ENCODE results near the gene SMARCD2.

DNA sequence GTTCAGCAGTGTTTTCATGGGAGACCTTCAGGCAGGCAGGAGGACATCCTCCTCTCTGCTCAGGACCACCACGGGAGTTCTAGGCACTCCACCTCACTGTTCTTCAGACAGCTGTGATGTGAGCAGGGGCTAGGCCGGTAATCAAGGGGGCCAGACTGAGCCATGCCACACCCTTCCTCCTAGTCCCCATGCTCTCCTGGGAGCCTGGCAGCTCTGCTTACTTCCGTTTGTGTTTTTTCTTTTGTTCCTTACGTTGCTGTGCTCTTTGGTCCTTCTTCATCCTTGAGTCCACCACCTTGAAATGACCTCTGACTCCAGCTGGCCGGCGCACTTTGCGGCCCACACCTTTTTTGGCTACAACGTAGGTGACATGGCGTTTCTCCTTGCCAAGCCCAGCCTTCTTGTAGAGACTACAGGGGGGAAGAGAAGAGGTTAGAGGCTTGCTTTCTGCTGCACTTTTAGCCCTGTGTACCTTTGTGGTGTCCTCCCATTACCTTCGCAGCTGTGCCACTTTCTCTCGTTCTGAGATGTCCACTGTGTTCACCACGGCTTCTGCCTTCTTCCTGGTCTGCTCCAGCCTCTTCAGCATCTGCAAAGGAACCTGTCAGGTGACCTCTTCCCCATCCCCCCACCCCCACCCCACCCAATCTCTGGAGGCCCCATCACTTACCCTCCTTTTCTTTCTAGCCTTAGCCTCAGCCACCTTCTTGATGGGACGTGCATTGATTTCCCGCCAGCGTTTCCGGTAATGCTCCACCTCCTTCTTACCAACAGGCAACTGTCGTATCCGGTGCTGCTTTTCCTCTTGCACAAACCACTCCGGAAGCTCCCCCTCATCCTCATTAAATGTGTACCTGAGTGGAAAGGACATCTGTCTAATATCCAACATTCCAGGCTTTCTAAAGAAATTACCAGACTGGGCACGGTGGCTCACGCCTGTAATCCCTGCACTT is 22.6 kb downstream of the SMARCD2 start:
- TF ChIP-seq SUZ12 (IDR thresholded peaks at IDR 0.05; ENCODE audit: extremely low read depth, insufficient read depth, insufficient read length) (no peak), YY1 (IDR thresholded peaks at IDR 0.05; ENCODE audit: insufficient read depth, insufficient read length) (no peak)
